RWPE2 (cell line): ENCODE data around the gene LRFN4.

ENCODE experiments used
- ATAC-seq: fragments of 200-7000 bp; cut with Tn5 transposase; 3 replicates; pipeline ENCODE4 v1.9.1; 2021; ENCODE audit warnings: low read depth
- DNase-seq: peaks from one replicate; pipeline ENCODE4 v3.0.0-alpha.2; 2020; ENCODE audit warnings: low spot score
- H3K27ac ChIP-seq: fragments of 450-650 bp; 2 replicates; pipeline ENCODE4 v1.5.1; 2017; ENCODE audit warnings: mild to moderate bottlenecking; ENCODE audit not compliant: poor library complexity, severe bottlenecking
- H3K27me3 ChIP-seq: fragments of 250-450 bp; sonication (Bioruptor Pico); 2 replicates; pipeline ENCODE4 v1.5.1; 2021; ENCODE audit warnings: mild to moderate bottlenecking, moderate library complexity; ENCODE audit not compliant: insufficient read depth, poor library complexity, severe bottlenecking
- H3K36me3 ChIP-seq: fragments of 250-450 bp; sonication (Bioruptor Pico); 2 replicates; pipeline ENCODE4 v1.5.1; 2020; ENCODE audit warnings: low read depth, mild to moderate bottlenecking, moderate library complexity
- H3K4me1 ChIP-seq: fragments of 250-450 bp; sonication (Bioruptor Pico); 2 replicates; pipeline ENCODE4 v1.5.1; 2021; ENCODE audit warnings: mild to moderate bottlenecking, moderate library complexity; ENCODE audit not compliant: insufficient read depth, poor library complexity, severe bottlenecking
- H3K4me3 ChIP-seq: fragments of 250-450 bp; sonication (Bioruptor Pico); 2 replicates; pipeline ENCODE4 v1.5.1; 2021; ENCODE audit warnings: mild to moderate bottlenecking, moderate library complexity; ENCODE audit not compliant: severe bottlenecking
- H3K9me3 ChIP-seq: fragments of 250-450 bp; sonication (Bioruptor Pico); 2 replicates; pipeline ENCODE4 v1.5.1; 2021; ENCODE audit warnings: mild to moderate bottlenecking, moderate library complexity; ENCODE audit not compliant: severe bottlenecking
- TF ChIP-seq, protein P1 (sequence below): fragments of 450-650 bp; IDR thresholded peaks from one replicate; pipeline ENCODE4 v1.5.1; 2017; ENCODE audit warnings: mild to moderate bottlenecking, moderate library complexity; ENCODE audit not compliant: poor library complexity, severe bottlenecking

LRFN4 gene

DNA sequence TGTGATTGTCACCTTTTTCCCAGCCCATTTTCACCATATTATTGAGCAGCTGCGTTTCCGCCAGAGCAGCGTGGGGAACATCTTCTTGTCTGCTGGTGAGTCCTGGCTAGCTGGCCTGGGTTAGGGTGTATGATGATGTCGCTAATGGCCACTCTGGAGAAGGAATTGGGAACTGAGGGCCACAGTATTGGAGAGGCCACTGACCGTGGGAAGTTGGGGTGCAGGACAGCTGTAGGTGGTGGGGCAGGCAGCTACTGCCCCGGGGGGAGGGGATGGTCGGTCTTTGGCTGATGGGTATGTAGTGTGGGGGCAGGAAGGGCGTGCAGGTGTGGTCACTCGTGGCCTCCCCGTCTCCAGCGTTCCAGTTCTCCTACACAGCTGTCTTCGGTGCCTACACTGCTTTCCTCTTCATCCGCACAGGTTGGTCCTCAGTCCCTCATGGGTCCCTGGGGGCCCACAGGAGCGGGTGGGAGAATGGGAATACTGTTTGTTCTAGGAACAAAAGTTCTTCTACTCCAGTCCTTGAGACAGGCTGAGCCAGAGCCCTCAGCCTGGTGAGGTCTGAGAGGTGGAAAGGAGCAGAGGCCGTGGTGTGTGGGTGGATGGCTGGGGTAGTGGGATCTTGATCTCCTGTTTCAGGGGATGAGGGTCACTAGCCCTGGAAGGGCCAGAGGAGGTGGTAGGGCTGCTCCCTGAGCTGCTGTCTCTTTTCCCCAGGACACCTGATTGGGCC lies 11.6 kb upstream of the LRFN4 start:
- ATAC-seq, result no peak
- Histone ChIP-seq H3K36me3 (peaks cover 50% of the 10 kb centered on the region), H3K27ac (no peak overlapping the region), H3K4me1 (no peaks in the 10 kb centered on the region), H3K4me3 (no peak overlapping the region), H3K9me3 (no peaks in the 10 kb centered on the region), H3K27me3 (no peaks in the 10 kb centered on the region)
- DNase-seq, result no peak
- TF ChIP-seq, protein P1, sequence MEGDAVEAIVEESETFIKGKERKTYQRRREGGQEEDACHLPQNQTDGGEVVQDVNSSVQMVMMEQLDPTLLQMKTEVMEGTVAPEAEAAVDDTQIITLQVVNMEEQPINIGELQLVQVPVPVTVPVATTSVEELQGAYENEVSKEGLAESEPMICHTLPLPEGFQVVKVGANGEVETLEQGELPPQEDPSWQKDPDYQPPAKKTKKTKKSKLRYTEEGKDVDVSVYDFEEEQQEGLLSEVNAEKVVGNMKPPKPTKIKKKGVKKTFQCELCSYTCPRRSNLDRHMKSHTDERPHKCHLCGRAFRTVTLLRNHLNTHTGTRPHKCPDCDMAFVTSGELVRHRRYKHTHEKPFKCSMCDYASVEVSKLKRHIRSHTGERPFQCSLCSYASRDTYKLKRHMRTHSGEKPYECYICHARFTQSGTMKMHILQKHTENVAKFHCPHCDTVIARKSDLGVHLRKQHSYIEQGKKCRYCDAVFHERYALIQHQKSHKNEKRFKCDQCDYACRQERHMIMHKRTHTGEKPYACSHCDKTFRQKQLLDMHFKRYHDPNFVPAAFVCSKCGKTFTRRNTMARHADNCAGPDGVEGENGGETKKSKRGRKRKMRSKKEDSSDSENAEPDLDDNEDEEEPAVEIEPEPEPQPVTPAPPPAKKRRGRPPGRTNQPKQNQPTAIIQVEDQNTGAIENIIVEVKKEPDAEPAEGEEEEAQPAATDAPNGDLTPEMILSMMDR, result no peak

DNA sequence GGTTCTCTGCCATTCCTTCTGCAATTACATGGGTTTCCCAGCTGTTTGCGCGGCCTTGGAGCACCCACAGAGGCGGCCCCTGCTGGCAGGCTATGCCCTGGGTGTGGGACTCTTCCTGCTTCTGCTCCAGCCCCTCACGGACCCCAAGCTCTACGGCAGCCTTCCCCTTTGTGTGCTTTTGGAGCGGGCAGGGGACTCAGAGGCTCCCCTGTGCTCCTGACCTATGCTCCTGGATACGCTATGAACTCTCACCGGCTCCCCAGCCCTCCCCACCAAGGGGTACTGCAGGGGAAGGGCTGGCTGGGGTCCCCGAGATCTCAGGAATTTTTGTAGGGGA lies 11.0 kb upstream of the LRFN4 start:
- Histone ChIP-seq H3K36me3 (peaks cover 54% of the 10 kb centered on the region), H3K27ac (no peak overlapping the region), H3K4me1 (no peaks in the 10 kb centered on the region), H3K27me3 (no peaks in the 10 kb centered on the region), H3K9me3 (no peaks in the 10 kb centered on the region), H3K4me3 (no peak overlapping the region)
- DNase-seq (no peak), ATAC-seq (no peak)
- TF ChIP-seq, protein P1, result no peak

DNA sequence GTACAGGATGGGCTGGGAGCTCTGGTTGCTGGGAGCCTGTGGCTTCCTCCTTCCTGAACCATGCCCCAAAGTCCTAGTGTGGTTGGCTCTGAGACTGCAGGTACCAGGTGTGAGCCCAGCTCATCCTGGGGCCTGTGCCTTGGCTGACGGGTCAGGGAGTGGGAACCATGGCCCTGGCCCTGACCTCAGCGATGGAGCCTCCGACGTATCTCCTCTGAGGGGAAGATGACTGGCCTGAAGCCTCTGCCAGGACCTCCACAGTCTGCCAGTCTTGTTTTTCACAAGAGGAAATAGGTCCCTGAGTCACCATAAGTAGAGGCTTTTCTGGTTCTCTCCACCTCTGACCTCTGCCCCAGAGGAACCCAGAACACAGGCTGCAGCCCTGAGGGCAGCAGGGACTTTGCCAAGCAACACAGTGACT lies 10.2 kb upstream of the LRFN4 start:
- peaks cover 48% of the 10 kb centered on the region for H3K36me3 ChIP-seq
- no peaks in the 10 kb centered on the region for H3K4me1 ChIP-seq
- TF ChIP-seq, protein P1, result no peak
- H3K4me3 ChIP-seq, result no peak overlapping the region
- DNase-seq (no peak), ATAC-seq (no peak)
- no peaks in the 10 kb centered on the region for H3K9me3 ChIP-seq
- peak overlapping the region; percentile 8 for H3K27ac ChIP-seq
- H3K27me3 ChIP-seq, result no peaks in the 10 kb centered on the region

DNA sequence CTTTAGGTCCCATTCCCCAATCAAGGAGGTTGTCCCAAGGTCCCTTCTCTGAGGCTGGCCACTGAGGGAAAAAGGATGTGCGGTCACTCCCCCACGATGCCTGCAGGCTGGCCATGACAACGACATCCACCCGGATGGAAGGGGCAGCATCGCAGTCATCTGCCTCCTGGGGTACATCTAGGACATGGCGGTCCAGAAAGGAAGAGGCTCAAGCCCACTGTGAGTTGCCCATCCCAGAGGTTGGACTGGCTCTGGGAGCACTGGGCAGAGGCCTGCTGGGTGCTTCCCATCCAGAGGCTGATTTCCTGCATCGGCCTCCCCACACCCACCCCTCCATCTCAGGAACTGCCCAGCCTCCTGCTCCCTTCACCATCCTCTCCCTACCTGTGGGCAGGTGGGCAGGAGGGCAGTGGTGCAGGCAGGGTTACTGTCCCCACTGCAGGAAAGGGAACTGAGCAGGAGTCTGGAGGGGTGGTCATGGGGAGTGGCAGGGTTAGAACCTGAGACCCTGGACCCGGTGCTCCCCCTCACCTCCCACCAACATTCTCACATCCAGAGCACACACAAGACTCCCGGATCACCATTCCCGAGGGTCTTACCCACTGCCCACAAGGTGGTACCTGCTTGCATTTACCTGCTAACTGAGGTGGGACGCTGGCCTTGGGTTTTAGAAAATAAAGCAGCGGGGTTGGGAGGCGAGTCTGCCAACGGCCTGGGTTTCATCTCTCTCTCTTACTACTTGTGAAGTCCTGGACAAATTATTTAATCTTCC lies 9.2 kb upstream of the LRFN4 start:
- Histone ChIP-seq H3K9me3 (no peaks in the 10 kb centered on the region), H3K4me1 (no peaks in the 10 kb centered on the region), H3K27me3 (no peaks in the 10 kb centered on the region), H3K4me3 (no peak overlapping the region), H3K36me3 (peaks cover 50% of the 10 kb centered on the region), H3K27ac (no peak overlapping the region)
- DNase-seq (no peak), ATAC-seq (no peak)
- TF ChIP-seq, protein P1, result no peak
